Fibroblast of lung (primary cell): ENCODE data around the gene TNFAIP8L1.

Source experiments
- EZH2 ChIP-seq: IDR thresholded peaks from 2 replicates; pipeline ENCODE4 v1.5.1; 2012; ENCODE audit warnings: low read length, control low read depth, mild to moderate bottlenecking; ENCODE audit errors: missing control alignments
- TF ChIP-seq, protein P1 (sequence below), 2 donors: IDR thresholded peaks in 1 of 2; conservative IDR thresholded peaks in 1 of 2; 1 replicate in 1 of 2; 2 replicates in 1 of 2; pipeline ENCODE4 v1.5.1; 2011 to 2012; ENCODE audit warnings: low read length in 2 of 2, control low read depth in 1 of 2, inconsistent platforms in 1 of 2, low read depth in 1 of 2, mild to moderate bottlenecking in 1 of 2

DNA sequence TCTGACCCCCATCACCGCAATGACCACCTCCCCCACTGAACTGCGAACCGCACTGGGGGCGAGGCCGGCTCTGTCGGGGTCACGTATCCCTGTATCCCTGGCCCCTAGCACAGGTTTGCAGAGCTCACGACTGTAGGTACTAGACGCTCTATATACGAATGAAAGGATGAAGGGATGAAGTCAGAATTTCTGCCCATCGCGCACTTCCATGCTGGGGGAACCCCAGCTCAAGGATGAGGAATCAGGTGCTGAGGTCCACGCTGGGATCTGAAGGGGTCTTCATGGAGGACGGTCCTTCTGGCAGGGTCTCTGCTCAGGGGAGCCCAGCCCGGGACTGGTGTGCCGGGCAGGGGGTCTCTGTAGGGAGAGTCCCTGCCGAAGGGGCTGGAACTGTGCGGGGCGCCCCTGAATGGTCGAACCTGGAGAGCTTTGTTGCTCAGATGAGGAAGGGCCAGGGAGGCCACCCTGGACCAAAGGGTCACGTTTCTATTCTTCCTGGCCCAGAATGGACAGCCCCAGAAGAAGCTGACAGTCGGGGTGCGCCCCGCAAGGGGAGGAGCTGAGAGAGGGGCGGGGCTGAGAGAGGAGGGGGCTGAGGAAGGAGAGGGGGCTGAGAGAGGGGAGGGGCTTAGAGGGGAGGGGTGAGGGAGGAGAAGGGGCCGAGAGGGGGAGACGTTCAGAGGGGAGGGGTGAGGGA lies 41.9 kb upstream of the TNFAIP8L1 start:
- TF ChIP-seq, protein P1, sequence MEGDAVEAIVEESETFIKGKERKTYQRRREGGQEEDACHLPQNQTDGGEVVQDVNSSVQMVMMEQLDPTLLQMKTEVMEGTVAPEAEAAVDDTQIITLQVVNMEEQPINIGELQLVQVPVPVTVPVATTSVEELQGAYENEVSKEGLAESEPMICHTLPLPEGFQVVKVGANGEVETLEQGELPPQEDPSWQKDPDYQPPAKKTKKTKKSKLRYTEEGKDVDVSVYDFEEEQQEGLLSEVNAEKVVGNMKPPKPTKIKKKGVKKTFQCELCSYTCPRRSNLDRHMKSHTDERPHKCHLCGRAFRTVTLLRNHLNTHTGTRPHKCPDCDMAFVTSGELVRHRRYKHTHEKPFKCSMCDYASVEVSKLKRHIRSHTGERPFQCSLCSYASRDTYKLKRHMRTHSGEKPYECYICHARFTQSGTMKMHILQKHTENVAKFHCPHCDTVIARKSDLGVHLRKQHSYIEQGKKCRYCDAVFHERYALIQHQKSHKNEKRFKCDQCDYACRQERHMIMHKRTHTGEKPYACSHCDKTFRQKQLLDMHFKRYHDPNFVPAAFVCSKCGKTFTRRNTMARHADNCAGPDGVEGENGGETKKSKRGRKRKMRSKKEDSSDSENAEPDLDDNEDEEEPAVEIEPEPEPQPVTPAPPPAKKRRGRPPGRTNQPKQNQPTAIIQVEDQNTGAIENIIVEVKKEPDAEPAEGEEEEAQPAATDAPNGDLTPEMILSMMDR (conservative IDR thresholded peaks at IDR 0.05 in 1 of 2, IDR thresholded peaks at IDR 0.05 in 1 of 2; ENCODE audit: low read depth in 1 of 2, low read length in 2 of 2), result no peak
- no peak for TF ChIP-seq EZH2
